ENCODE data around the gene TATDN2.
"Not testable (repeated sequence)": the region's sequence is repeated elsewhere in the genome, so short reads cannot be mapped to it uniquely, and the experiment has no call there.

TATDN2 gene

DNA sequence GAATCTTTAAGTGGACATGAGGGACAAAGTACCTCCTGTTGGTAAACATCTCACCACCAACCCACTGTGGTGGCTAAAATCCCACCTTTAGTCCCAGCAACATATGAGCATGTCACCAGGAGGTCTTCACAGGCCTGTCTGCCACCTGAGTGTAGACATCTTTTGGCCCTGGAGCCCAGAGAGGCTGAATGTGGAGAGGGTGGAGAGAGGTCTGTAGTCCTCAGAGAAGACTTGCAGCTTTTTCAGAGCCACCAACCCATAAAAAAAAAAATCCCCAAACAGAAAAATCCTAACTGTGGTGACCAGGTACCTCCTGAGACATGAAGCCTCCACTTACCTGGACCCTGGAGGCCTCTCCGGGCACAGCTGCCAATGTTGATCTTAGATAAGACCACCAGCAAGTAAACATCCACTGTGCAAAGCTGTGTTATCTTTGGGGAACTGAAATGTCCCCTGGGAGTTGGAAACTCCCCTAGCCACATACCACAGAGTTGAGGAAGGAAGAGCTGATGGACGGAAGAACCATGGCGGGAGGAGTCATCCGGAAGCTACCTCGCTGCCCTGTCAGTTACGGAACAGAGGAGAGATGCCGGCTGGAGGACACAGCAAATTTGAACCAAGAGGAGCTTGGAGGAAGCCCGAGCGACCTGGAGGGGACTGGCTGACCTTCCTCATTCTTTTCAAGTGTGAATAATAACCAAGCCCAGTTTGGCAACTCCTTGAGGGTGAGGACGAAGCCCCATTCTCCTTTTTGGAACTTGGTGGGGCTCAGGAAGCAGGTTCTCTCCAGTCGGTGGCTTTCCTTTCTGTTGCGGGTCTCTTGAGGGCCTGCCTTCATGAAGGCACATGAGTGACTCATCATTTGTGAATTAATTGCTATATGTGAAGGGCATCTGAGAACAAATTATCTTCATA, 44.5 kb downstream of the TATDN2 start, which contains the start of gene GHRL:
Gene GHRL (minus strand): TSS at position 443 of the 915 bp plus-strand sequence. CDS start 2,767 bp downstream, outside the sequence.
- no peak for DNase-seq

GRCh38 chr3:10294030-10294586, 45.8 kb downstream of the TATDN2 start:
- DNase-seq = no peak

DNA sequence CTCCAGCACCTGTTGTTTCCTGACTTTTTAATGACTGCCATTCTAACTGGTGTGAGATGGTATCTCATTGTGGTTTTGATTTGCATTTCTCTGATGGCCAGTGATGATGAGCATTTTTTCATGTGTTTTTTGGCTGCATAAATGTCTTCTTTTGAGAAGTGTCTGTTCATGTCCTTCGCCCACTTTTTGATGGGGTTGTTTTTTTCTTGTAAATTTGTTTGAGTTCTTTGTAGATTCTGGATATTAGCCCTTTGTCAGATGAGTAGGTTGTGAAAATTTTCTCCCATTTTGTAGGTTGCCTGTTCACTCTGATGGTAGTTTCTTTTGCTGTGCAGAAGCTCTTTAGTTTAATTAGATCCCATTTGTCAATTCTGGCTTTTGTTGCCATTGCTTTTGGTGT, 49.8 kb downstream of the TATDN2 start:
- DNase-seq = not testable (repeated sequence)

DNA sequence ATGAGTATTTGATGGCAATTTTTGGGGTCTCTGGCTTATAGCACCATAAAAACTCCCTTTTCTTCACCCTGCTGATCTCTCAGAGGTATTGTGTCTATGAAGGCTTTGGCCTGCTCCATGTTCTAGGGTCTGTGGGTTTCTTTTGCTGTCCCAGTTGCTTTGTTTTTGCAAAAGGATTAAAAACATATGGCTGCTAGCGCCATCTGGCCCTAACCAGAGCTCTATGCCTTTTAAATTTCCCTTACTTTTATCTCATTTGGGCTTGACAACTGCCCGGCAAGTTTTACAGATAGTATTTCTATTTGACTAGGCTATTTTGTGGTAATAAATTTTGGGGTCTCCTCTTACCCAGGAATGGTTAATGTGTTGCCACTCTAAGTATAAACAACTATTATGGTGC, 50.9 kb downstream of the TATDN2 start:
- DNase-seq = peak; percentile 42

GRCh38 chr3:10299679-10300078, 51.4 kb downstream of the TATDN2 start:
- peak; percentile 9 for DNase-seq

GRCh38 chr3:10300087-10300486, 51.8 kb downstream of the TATDN2 start:
- DNase-seq = no peak

DNA sequence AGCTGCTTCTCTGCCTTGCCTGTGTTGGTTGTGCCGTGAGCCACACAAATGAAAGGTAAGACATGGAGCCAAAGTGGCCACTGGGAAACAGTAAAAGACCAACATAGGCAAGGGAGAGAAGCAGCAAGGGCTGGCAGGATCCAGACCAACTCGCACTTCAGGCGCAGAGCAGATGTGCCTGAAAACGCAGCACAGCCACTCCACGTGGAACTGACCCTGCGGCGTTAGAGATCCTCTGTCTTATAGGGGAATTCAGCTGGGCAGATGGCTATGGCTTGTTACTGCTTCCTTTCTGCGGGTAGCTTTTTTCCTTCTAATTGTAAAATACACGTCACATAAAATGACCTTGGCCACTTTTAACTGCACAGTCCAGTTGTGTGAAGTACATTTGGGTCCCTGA, 54.8 kb downstream of the TATDN2 start:
- DNase-seq = no peak

DNA sequence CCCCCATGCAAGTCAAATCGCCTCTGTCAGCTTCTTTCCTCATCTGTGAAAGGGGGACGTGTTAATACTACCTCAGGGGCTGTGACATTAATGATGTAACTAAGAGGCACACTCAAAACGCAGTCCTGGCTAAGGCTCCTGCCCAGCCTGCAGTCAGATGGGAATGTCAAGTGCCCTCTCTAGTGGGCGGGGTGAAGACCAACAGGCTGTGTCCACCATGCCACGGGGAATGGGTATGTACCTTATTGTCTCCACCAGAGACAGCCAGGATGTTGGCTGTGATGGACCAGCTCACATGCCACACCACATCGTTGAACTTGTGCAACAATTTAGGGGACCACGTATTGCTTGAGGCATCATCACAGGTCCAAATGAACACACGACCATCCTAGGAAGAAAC, 55.5 kb downstream of the TATDN2 start:
- DNase-seq = no peak

GRCh38 chr3:10304905-10305304, 56.6 kb downstream of the TATDN2 start:
- no peak for DNase-seq

DNA sequence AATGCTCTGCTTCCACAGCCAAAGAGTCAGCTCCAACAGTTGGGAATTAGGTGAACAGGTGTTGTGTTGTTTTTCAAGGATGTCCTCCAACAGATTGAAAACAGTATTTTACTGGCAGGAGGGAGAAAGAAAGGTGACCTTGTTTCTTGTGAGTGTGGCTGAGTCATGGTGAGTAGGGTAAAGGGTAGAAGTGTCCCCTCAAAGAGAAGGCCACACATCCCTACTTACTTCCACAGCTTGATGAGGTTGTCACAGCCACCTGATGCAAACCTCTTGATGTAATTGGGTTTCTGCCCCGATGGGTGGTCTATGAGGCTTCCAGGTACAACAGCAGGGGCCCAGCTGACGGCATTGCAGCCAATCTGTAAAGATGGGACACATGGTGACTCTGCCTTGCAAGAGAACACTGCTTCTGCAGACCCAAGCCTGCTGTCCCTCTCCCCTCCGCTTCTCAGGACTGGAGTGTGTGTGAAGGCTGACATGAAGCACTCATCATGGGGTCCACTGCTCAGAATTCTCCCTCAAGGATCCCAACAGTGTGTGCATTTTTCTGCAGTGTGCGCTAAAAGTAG, 57.2 kb downstream of the TATDN2 start:
- peak; percentile 45 for DNase-seq

DNA sequence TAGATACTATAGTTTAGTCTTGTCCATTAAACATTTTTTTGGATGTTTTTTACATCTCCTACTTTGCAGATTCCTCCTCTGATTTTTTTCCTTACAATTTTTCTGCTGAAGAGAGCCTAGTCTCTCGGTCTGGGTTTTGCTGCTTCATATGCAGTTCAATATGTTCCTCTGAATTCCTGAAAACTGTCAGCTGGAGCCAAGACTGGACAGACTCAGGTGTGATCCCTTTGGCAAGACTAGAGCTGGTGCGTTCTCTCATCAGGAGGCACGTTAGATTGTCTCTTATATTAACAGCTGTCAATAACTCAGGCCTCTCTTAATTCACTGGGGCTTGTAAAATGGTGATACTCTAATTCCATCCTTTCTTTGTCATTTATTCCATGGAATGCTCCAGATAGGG, 57.9 kb downstream of the TATDN2 start:
- no peak for DNase-seq

DNA sequence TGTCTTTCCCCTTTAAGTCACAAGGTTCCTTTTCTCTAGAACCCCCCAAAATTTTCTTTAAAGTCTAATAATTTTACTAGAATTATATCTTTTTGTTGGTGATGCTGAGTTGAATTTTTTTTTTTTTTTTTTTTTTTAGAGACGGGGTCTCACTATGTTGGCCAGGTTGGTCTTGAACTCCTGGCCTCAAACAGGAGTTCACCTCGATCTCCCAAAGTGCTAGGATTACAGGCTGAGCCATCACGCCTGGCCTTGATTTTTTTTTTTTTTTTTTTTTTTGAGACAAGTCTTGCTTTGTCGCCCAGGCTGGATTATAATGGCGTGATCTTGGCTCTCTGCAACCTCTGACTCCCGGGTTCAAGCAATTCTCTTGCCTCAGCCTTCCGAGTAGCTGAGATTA, 60.4 kb downstream of the TATDN2 start:
- no peak for DNase-seq

DNA sequence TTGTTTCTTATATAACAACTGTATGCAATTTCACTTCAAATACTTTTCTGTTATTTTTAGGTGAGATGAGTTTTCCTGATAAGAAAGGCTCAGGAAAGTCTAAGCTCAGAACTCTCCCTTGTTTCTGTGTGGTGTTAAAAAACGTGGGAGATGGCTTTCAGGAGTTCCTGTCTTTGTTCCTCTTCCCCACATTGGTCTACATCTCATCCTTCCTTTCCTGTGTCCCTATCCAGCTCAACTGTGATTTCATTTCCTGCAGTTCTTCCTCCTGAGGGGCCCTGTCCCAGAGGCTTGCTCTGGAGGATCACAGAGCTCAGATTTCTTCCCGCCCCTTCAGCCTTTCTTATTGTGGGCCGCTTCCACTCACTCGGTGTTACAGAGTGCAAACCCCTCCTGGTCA, 61.5 kb downstream of the TATDN2 start:
- no peak for DNase-seq

- DNase-seq = no peak
These were observed 62.3 kb downstream of the TATDN2 start for GRCh38 chr3:10310578-10310977.

GRCh38 chr3:10311710-10312109, 63.5 kb downstream of the TATDN2 start:
- no peak for DNase-seq

DNA sequence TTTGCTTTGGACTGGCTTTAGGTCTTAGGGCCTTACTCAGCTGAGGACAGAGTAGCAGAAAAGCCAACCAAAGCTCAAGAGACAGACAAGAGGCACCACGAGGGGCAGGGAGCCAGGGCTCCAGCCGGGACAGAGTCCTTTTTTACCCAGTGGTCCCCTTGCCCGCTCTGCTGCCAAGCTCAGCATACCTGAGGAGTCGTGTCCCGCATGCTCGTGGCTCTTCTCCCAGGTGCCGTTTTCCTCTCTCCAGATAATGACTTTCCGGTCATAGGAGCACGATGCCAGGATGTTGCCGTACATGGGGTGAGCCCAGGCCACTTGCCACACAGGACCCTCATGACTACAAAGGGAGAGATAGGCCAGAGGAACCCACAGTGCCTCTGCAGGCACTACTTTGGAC, 64.1 kb downstream of the TATDN2 start:
- DNase-seq = no peak

GRCh38 chr3:10312861-10313260, 64.6 kb downstream of the TATDN2 start:
- DNase-seq = no peak

DNA sequence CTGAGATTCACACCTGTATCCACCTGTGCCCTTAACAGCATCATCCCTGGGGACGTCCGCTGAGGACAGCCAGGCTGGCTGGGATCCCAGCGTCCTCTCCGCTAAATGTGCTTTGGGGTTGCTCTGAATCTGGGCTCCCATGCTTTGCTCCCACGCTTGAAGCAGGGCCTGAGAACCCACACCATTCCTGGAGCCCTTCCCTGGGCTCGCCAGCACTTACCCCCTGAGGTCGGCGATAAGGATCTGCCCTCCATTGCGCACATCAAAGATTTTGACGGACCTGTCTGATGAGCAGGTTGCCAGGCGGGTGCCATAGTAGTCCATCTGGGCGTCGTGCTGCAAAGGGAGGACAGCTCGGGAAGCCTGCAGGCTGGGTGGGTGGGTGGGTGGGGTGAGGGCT, 66.8 kb downstream of the TATDN2 start:
- DNase-seq = no peak

- no peak for DNase-seq
These were observed 67.6 kb downstream of the TATDN2 start for GRCh38 chr3:10315771-10316344.

DNA sequence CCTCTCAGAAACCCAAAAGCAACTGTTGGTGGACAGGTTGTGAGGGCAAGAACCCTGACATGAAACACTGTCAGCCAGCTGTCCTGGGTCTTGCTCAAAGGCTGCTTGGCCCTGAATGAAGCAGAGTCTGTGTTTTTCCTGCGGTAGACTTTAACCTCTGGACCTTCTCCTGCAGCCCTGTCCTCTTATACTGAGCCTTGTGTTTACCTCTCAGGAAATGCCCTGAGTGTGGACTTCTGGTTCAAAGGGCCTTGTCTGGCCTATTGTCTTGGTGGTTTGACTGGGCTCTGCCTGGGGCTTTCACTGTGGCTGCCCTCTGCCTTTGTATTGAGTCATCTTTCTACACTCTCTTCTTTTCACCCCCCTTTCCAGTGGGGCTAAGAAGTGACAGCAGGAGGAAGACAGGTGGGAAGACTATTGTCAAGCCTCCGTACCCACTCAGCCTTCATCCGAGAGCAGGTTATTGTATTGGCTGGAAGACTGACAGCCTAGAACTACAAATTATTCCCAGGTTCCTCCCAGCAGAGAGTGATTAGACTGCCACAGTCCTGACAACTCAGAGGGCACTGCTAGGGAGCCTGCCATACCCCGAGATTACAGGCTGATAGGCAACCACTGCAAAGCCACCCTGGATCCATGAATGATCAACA, 69.2 kb downstream of the TATDN2 start:
- no peak for DNase-seq

DNA sequence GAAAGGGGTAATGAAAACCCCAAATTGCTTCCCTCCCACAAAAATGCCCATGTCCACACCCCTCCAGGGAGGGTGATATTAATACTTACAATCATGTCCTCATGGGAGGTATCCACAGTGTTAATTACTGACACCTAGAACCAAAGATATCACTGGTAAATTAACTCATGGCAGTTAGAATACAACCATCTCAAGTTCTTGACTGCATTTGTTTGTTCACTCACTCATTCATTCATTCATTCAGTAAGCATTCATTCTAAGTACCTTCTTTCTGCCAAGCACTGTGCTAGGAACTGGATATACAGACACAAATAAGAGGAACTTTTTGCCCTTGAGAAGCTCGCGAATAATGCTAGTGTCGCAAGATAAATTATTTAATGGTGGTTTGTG, 69.7 kb downstream of the TATDN2 start:
- DNase-seq = no peak

DNA sequence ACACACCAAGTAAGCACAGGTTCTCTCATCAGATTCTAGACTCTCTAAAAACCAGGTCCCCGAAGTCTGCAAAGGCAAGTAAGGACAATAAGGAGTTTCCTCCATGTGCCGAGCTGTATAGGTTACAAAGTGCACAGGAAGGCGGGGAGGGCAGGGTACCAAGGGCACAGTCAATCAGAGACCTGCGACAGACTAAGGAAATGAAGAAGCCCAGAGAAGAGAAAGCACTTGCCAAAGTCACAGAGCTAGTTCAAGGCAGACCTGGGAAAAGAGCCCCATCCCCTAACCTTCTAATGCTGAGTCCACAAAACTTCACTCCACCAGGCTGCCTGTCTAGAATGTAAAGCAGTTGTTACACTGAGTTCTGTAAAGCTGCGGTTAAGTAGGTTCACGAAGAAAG, 71.0 kb downstream of the TATDN2 start:
- no peak for DNase-seq

DNA sequence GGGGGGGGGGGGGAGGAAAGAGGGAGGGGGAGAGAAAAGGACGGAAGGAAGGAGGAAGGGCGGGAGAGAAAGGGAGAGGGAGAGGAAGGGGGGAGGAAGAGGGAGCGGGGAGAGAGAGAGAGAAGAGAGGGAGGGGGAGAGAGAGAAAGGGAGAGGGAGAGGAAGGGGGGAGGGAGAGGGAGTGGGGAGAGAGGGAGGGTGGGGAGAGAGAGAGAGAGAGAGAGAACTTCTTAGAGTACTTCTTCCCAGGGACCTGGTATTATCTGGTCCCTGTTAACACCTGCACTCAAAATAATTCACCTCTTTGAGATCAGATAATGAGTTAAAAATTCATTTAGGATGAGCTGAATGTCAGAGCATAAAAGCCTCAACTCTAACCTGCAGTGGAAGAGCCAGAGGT, 71.5 kb downstream of the TATDN2 start:
- DNase-seq = no peak
